ENCODE data around the gene PKDREJ. TPM values are rescaled to one million over a fixed set of nuclear protein-coding genes. Genes with fewer than 3 reads are reported as not detected.

Gene PKDREJ
- total RNA-seq, 2 donors from 2014 or later: 0.04 TPM; not detected in 1

GRCh38 chr22:46240073-46240472 is 23.1 kb downstream of the PKDREJ start:
- no peak for TF ChIP-seq CTCF (conservative IDR thresholded peaks at IDR 0.05)
- no peak overlapping the region for H3K4me3 Mint-ChIP-seq
- no peak for DNase-seq

GRCh38 chr22:46239261-46240048 is 23.7 kb downstream of the PKDREJ start:
- no peak overlapping the region for H3K27ac Mint-ChIP-seq
- Histone ChIP-seq H3K4me1 (ENCODE audit: control insufficient read depth, insufficient read depth, low read length) (no peaks in the 10 kb centered on the region), H3K4me3 (ENCODE audit: low read length) (no peak overlapping the region), H3K27ac (ENCODE audit: low read depth, low read length) (no peak overlapping the region), H3K9me3 (ENCODE audit: control insufficient read depth, low read length) (no peaks in the 10 kb centered on the region), H3K9ac (ENCODE audit: extremely low read depth, low read length, poor library complexity, severe bottlenecking) (no peak overlapping the region), H3K36me3 (ENCODE audit: control insufficient read depth, insufficient read depth, low read length) (peaks cover 3% of the 10 kb centered on the region), H3K27me3 (ENCODE audit: control insufficient read depth, insufficient read depth, low read length, poor library complexity, severe bottlenecking) (no peaks in the 10 kb centered on the region)
- H3K4me3 Mint-ChIP-seq: no peak overlapping the region
- H3K4me1 Mint-ChIP-seq: no peaks in the 10 kb centered on the region
- no peak for DNase-seq
- H3K36me3 Mint-ChIP-seq (ENCODE audit: low read depth): peaks cover 33% of the 10 kb centered on the region
- WGBS, 2 experiments (ENCODE audit: insufficient coverage in 1 of 2, insufficient read length in 1 of 2): 94 to 97% methylated on average over 7 to 20 of the region's 20 CpGs
- no peaks in the 10 kb centered on the region for H3K9me3 Mint-ChIP-seq
- H3K27me3 Mint-ChIP-seq (ENCODE audit: insufficient read depth): no peaks in the 10 kb centered on the region
- no peak for TF ChIP-seq CTCF (conservative IDR thresholded peaks at IDR 0.05)

More at GRCh38 chr22:46240073-46240472, 23.1 kb downstream of the PKDREJ start:
- Mint-ChIP-seq H3K27me3 (ENCODE audit: insufficient read depth) (no peaks in the 10 kb centered on the region), H3K4me1 (no peaks in the 10 kb centered on the region), H3K36me3 (ENCODE audit: low read depth) (peaks cover 31% of the 10 kb centered on the region), H3K9me3 (no peaks in the 10 kb centered on the region), H3K27ac (no peak overlapping the region)
- no peak overlapping the region for H3K9ac ChIP-seq (ENCODE audit: extremely low read depth, low read length, poor library complexity, severe bottlenecking)
- no peaks in the 10 kb centered on the region for H3K27me3 ChIP-seq (ENCODE audit: control insufficient read depth, insufficient read depth, low read length, poor library complexity, severe bottlenecking)
- no peak overlapping the region for H3K27ac ChIP-seq (ENCODE audit: low read depth, low read length)
- H3K4me1 ChIP-seq (ENCODE audit: control insufficient read depth, insufficient read depth, low read length): no peaks in the 10 kb centered on the region
- H3K4me3 ChIP-seq (ENCODE audit: low read length): no peak overlapping the region
- WGBS, 2 experiments (ENCODE audit: insufficient coverage in 1 of 2, insufficient read length in 1 of 2): 98 to 100% methylated on average over 2 of the region's 2 CpGs
- H3K9me3 ChIP-seq (ENCODE audit: control insufficient read depth, low read length): no peaks in the 10 kb centered on the region
- H3K36me3 ChIP-seq (ENCODE audit: control insufficient read depth, insufficient read depth, low read length): peaks cover 3% of the 10 kb centered on the region

- 93 to 95% methylated on average over 16 of the region's 16 CpGs for WGBS, 2 experiments (ENCODE audit: insufficient coverage in 1 of 2, insufficient read length in 1 of 2)
- Mint-ChIP-seq H3K4me3 (no peak overlapping the region), H3K27ac (no peak overlapping the region), H3K27me3 (ENCODE audit: insufficient read depth) (no peaks in the 10 kb centered on the region), H3K9me3 (no peaks in the 10 kb centered on the region), H3K36me3 (ENCODE audit: low read depth) (peaks cover 33% of the 10 kb centered on the region), H3K4me1 (no peaks in the 10 kb centered on the region)
- H3K9me3 ChIP-seq (ENCODE audit: control insufficient read depth, low read length): no peaks in the 10 kb centered on the region
- no peak overlapping the region for H3K27ac ChIP-seq (ENCODE audit: low read depth, low read length)
- peaks cover under 1% of the 10 kb centered on the region for H3K36me3 ChIP-seq (ENCODE audit: control insufficient read depth, insufficient read depth, low read length)
- no peak for DNase-seq
- H3K4me1 ChIP-seq (ENCODE audit: control insufficient read depth, insufficient read depth, low read length): no peaks in the 10 kb centered on the region
- no peaks in the 10 kb centered on the region for H3K27me3 ChIP-seq (ENCODE audit: control insufficient read depth, insufficient read depth, low read length, poor library complexity, severe bottlenecking)
- H3K9ac ChIP-seq (ENCODE audit: extremely low read depth, low read length, poor library complexity, severe bottlenecking): no peak overlapping the region
- H3K4me3 ChIP-seq (ENCODE audit: low read length): no peak overlapping the region
- TF ChIP-seq CTCF (conservative IDR thresholded peaks at IDR 0.05): no peak
Observed at GRCh38 chr22:46238541-46238940, 24.6 kb downstream of the PKDREJ start.
